Glutamatergic neuron (in vitro differentiated cells): Measurements from ENCODE around the gene CFP. TPM values are rescaled to one million over a fixed set of nuclear protein-coding genes. Genes with fewer than 3 reads are reported as not detected.
"Not testable (repeated sequence)": the region's sequence is repeated elsewhere in the genome, so short reads cannot be mapped to it uniquely, and the experiment has no call there.

ENCODE experiments used
- DNase-seq: peaks from one replicate; pipeline ENCODE4 v3.0.0; 2022
- H3K27ac Mint-ChIP-seq: one replicate; pipeline ENCODE4 v1.8.0; 2020; ENCODE audit warnings: mild to moderate bottlenecking, mixed read lengths, inconsistent platforms; ENCODE audit not compliant: unreplicated experiment
- H3K27me3 Mint-ChIP-seq: one replicate; pipeline ENCODE4 v1.8.0; 2020; ENCODE audit warnings: mild to moderate bottlenecking, moderate library complexity, mixed read lengths, inconsistent platforms; ENCODE audit not compliant: unreplicated experiment
- H3K36me3 Mint-ChIP-seq: one replicate; pipeline ENCODE4 v1.8.0; 2020; ENCODE audit warnings: mild to moderate bottlenecking, mixed read lengths, inconsistent platforms; ENCODE audit not compliant: unreplicated experiment
- H3K4me1 Mint-ChIP-seq: one replicate; pipeline ENCODE4 v1.8.0; 2020; ENCODE audit warnings: mild to moderate bottlenecking, low read depth, mixed read lengths, inconsistent platforms; ENCODE audit not compliant: unreplicated experiment
- H3K4me3 Mint-ChIP-seq: one replicate; pipeline ENCODE4 v1.8.0; 2020; ENCODE audit warnings: mild to moderate bottlenecking, mixed read lengths, inconsistent platforms; ENCODE audit not compliant: unreplicated experiment
- H3K9me3 Mint-ChIP-seq: one replicate; pipeline ENCODE4 v1.8.0; 2020; ENCODE audit warnings: mild to moderate bottlenecking, moderate library complexity, mixed read lengths, inconsistent platforms; ENCODE audit not compliant: unreplicated experiment
- total RNA-seq: library from RNA; stranded (reverse); fragmentation: NEBNext Ultra II Directional; extraction: Animal tissue kit (Norgen Biotek cat#: 25700); gene quantifications from one replicate; pipeline ENCODE4 v1.2.1, GENCODE V29; 2021; ENCODE audit not compliant: unreplicated experiment
- TF ChIP-seq, protein P1 (sequence below): fragments of 200-600 bp; sonication (generic); IDR thresholded peaks from one replicate; pipeline ENCODE4 v1.5.0; 2021; ENCODE audit not compliant: partially characterized antibody, unreplicated experiment

Gene CFP
- total RNA-seq, 1 donor from 2014 or later = 0.49 TPM

DNA sequence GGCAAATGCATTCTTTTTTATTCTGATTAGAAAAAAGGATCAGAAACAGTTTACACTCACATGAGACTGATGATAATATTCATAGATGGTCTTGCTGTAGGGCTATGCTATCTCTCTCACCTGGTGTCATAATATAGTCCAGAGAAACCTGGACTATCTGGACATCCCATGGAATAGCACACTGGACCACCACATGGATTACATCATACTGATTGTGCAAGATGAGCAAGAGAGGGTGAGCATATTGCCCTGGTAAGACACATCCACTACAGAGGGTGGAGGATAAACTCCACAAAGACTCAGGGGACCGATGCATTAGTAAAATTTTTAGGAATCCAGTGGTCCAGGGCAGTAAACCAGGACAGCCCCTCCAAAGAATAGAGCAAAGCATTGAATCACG, 18.2 kb downstream of the CFP start:
- H3K4me1 Mint-ChIP-seq = no peaks in the 10 kb centered on the region
- H3K27ac Mint-ChIP-seq = no peak overlapping the region
- no peak overlapping the region for H3K4me3 Mint-ChIP-seq
- no peaks in the 10 kb centered on the region for H3K36me3 Mint-ChIP-seq
- TF ChIP-seq, protein P1, sequence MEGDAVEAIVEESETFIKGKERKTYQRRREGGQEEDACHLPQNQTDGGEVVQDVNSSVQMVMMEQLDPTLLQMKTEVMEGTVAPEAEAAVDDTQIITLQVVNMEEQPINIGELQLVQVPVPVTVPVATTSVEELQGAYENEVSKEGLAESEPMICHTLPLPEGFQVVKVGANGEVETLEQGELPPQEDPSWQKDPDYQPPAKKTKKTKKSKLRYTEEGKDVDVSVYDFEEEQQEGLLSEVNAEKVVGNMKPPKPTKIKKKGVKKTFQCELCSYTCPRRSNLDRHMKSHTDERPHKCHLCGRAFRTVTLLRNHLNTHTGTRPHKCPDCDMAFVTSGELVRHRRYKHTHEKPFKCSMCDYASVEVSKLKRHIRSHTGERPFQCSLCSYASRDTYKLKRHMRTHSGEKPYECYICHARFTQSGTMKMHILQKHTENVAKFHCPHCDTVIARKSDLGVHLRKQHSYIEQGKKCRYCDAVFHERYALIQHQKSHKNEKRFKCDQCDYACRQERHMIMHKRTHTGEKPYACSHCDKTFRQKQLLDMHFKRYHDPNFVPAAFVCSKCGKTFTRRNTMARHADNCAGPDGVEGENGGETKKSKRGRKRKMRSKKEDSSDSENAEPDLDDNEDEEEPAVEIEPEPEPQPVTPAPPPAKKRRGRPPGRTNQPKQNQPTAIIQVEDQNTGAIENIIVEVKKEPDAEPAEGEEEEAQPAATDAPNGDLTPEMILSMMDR = no peak
- H3K9me3 Mint-ChIP-seq = peaks cover 1% of the 10 kb centered on the region
- no peaks in the 10 kb centered on the region for H3K27me3 Mint-ChIP-seq
- DNase-seq = no peak

DNA sequence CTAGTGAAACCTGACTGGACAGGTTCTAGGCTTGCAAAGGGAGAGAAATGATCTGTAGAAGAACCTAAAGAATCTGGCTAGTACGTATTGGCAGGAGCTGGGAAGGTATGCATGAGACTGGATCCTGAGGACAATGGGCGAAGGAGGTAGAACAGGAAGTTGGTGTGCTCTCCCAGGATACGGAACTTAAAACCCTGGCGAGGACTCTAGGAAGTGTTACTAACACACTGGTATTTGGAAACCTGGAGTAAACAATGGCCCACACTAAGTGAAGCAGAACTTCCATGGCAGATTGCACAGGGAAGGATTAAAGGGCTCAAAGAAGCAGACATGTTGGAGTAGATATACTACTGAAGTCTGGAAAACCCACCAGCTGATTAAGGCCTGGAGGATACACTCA, 19.2 kb downstream of the CFP start:
- H3K36me3 Mint-ChIP-seq = no peaks in the 10 kb centered on the region
- no peak overlapping the region for H3K4me3 Mint-ChIP-seq
- TF ChIP-seq, protein P1 = no peak
- H3K9me3 Mint-ChIP-seq = peaks cover 1% of the 10 kb centered on the region
- DNase-seq = no peak
- no peak overlapping the region for H3K27ac Mint-ChIP-seq
- no peaks in the 10 kb centered on the region for H3K27me3 Mint-ChIP-seq
- no peaks in the 10 kb centered on the region for H3K4me1 Mint-ChIP-seq

DNA sequence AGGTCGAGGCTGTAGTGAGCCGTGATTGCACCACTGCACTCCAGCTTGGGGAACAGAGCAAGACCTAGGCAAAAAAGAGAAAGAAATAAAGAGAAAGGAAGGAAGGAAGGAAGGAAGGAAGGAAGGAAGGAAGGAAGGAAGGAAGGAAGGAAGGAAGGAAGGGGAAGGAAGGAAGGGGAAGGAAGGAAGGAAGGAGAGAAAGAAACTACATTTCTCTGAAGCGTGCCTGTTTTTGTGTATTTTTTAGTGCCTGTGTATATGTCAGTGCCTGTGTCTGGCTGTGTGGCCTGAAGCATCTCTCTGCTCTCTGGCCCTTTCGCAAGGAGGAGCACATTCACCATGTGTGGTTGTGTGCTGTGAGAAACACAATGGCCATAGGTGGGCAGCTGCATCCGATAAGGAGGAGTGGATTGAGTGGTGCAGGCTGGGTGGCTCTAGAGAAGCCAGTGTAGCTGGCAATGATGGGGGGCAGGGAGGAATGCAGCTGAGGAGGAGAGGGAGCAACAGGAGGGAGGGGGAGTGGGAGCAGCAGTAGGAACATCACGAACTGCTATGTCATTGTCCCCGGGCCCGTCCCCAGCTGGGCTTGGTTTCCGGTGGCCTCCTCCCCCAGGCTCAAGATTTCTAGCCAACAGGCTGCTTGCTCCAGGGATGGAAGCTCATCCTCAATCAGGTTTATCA, 21.5 kb downstream of the CFP start:
- no peaks in the 10 kb centered on the region for H3K4me1 Mint-ChIP-seq
- peaks cover 1% of the 10 kb centered on the region for H3K9me3 Mint-ChIP-seq
- no peak overlapping the region for H3K4me3 Mint-ChIP-seq
- H3K36me3 Mint-ChIP-seq = no peaks in the 10 kb centered on the region
- H3K27ac Mint-ChIP-seq = no peak overlapping the region
- TF ChIP-seq, protein P1 = no peak
- no peaks in the 10 kb centered on the region for H3K27me3 Mint-ChIP-seq
- DNase-seq = no peak

DNA sequence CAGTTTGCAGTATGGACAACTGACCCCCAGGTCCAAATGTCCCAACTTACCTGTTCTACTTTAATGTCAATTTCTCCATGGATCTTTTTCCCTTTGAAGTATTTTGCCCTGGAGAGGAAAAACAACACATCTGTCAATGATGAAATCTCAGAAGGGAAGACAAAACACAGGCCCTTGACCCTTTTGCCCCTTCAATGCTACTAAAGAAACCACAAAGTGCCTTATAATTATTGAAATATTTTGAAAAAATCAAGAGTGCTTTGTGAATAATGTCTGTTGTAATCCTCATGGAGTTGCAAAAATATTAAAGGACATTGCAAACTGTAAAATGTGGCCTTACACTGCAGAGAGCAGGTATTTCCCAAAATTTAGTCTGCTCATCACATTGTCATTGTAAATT, 22.6 kb downstream of the CFP start:
- DNase-seq = no peak
- no peaks in the 10 kb centered on the region for H3K36me3 Mint-ChIP-seq
- TF ChIP-seq, protein P1 = no peak
- H3K4me3 Mint-ChIP-seq = no peak overlapping the region
- H3K27me3 Mint-ChIP-seq = no peaks in the 10 kb centered on the region
- H3K27ac Mint-ChIP-seq = no peak overlapping the region
- H3K9me3 Mint-ChIP-seq = no peaks in the 10 kb centered on the region
- no peaks in the 10 kb centered on the region for H3K4me1 Mint-ChIP-seq

DNA sequence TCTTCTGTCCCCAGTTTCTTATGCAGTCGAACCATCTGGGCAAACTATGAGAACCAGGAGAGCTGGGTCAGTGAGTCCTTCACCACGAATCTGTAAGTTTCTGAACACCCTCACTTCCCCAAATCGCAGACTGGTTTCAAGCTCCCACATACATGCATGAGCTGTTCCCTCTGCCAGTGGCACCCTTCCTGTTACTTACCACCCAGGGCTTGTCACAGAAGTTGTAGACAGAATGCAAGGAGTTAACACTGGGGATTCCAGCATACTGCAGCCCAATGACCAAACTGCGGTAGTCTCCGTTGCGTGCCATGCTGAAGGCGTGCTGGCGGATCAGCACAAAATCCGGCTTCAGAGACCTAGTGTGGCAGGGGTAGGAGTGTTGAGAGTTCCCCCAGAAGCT, 24.7 kb downstream of the CFP start:
- Mint-ChIP-seq H3K27me3 (no peaks in the 10 kb centered on the region), H3K9me3 (no peaks in the 10 kb centered on the region), H3K27ac (no peak overlapping the region), H3K4me1 (no peaks in the 10 kb centered on the region), H3K4me3 (no peak overlapping the region), H3K36me3 (no peaks in the 10 kb centered on the region)
- no peak for DNase-seq
- TF ChIP-seq, protein P1 = no peak

DNA sequence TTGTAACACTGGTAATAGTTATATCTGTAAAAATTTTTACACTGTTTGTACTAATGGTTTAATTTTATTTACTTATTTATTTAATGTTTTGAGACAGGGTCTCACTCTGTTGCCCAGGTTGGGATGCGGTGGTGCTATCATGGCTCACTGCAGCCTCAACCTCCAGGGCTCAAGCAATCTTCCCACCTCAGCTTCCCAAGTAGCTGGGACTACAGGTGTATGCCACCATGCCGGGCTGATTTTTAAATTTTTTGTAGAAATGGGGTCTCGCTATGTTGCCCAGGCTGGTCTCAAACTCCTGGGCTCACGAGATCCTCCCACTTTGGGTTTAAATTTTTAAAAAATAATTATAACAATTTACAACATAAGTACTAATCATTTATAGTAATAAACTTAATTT, 26.6 kb downstream of the CFP start:
- not testable (repeated sequence) for DNase-seq, H3K9me3 Mint-ChIP-seq, H3K4me3 Mint-ChIP-seq, H3K36me3 Mint-ChIP-seq, H3K27me3 Mint-ChIP-seq, H3K4me1 Mint-ChIP-seq, H3K27ac Mint-ChIP-seq
